Kidney (tissue), 14 donors: Measurements from ENCODE around the gene UGT1A1. TPM values are rescaled to one million over a fixed set of nuclear protein-coding genes. Genes with fewer than 3 reads are reported as not detected.
"Not testable (repeated sequence)": the region's sequence is repeated elsewhere in the genome, so short reads cannot be mapped to it uniquely, and the experiment has no call there.

Experiments used
- DNase-seq, 5 donors: peaks; one replicate each; pipeline ENCODE4 v3.0.0-alpha.2; 2013 to 2020
- FAIRE-seq: peaks from 2 replicates; lab custom pipeline; 2012; peaks lifted over from hg19 to GRCh38; lab: Jason Lieb, UNC
- H3K27ac ChIP-seq, 2 donors: one replicate each; pipeline ENCODE4 v1.7.0; 2013; ENCODE audit warnings: low read depth in 2 of 2, low read length in 2 of 2, inconsistent platforms in 1 of 2
- H3K27me3 ChIP-seq: one replicate; pipeline ENCODE4 v1.7.1; 2013; ENCODE audit warnings: low read length, inconsistent platforms; ENCODE audit not compliant: control insufficient read depth, insufficient read depth
- H3K36me3 ChIP-seq, 3 donors: one replicate each; pipeline versions ENCODE4 v1.7.0 to v1.7.1; 2013; ENCODE audit warnings: low read length in 3 of 3, control low read depth in 1 of 3, inconsistent platforms in 1 of 3; ENCODE audit not compliant: insufficient read depth in 3 of 3, control insufficient read depth in 2 of 3
- H3K4me1 ChIP-seq, 3 donors: one replicate each; pipeline versions ENCODE4 v1.7.0 to v1.7.1; 2013; ENCODE audit warnings: low read length in 3 of 3, inconsistent platforms in 1 of 3, low read depth in 1 of 3; ENCODE audit not compliant: control insufficient read depth in 2 of 3, insufficient read depth in 2 of 3
- H3K4me3 ChIP-seq, 3 donors: one replicate each; pipeline versions ENCODE4 v1.7.0 to v1.8.1; 2013; ENCODE audit warnings: low read length in 3 of 3, control low read depth in 1 of 3, inconsistent platforms in 1 of 3
- H3K9ac ChIP-seq, 3 donors: one replicate each; pipeline versions ENCODE4 v1.7.0 to v1.7.1; 2013; ENCODE audit warnings: low read length in 3 of 3, control low read depth in 1 of 3, inconsistent platforms in 1 of 3
- H3K9me3 ChIP-seq, 3 donors: one replicate each; pipeline versions ENCODE4 v1.7.0 to v1.7.1; 2013; ENCODE audit warnings: low read length in 3 of 3, control low read depth in 1 of 3, inconsistent platforms in 1 of 3; ENCODE audit not compliant: control insufficient read depth in 2 of 3, insufficient read depth in 1 of 3
- intact Hi-C: fragments of 100-400 bp; cut with DNase I; formaldehyde crosslinking; loops from one replicate; pipeline ENCODE4 v1.11.1; 2022
- polyA plus RNA-seq: library from polyadenylated mRNA; stranded (reverse); fragments of 350-450 nt; fragmentation: Illumina TruSeq; extraction: RNeasy Lipid Tissue Mini Kit (QIAGEN cat#74804); gene quantifications from one replicate; pipeline ENCODE4 v1.2.3, GENCODE V29; 2014; ENCODE audit warnings: low read depth, low replicate concordance; ENCODE audit not compliant: insufficient read depth
- total RNA-seq: library from RNA; stranded (reverse); fragmentation: NEBNext Ultra II Directional; extraction: Animal tissue kit (Norgen Biotek cat#: 25700); gene quantifications from one replicate; pipeline ENCODE4 v1.2.1, GENCODE V29; 2021
- TF ChIP-seq, protein P1 (sequence below): IDR thresholded peaks from 3 replicates; pipeline ENCODE4 v1.5.1; 2012; ENCODE audit warnings: mild to moderate bottlenecking, moderate library complexity, borderline replicate concordance; ENCODE audit not compliant: insufficient read depth; ENCODE audit errors: extremely low read depth
- donor health status: control.
- donor health status: control.
- donor health status: control.
- donor health status: control.
- donor health status: control.
- donor health status: DM: yes; HTN: yes; CAD: no.
- donor health status: Normal renal cell carcinoma (clear cell type).

UGT1A1 gene
- total and polyA plus RNA-seq, 2 donors from 2014 or later: 1.4 to 3.6 TPM

DNA sequence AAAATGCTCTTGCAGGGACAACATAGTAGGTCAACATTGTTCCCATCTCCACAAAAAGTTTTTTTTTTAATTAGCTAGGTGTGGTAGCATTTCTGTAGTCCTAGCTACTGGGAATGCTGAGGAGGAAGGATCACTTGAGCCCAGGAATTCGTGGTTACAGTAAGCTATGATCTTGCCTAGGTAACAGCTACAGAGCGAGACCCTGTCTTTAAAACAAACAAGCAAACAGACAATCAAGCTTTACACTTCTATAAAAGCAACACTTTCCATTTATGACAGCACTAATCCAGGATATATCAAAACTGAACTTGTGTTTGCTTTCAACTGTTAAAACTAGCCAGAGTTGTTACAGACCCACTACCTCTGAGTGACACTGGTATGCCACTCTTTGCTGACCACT is 19.2 kb upstream of the UGT1A1 start:
- Histone ChIP-seq H3K4me1 (peaks cover 0 to 6% (median 5%) of the 10 kb centered on the region in 3 donors), H3K4me3 (no peak overlapping the region), H3K9ac (no peak overlapping the region), H3K27me3 (no peaks in the 10 kb centered on the region), H3K27ac (no peak overlapping the region), H3K36me3 (peaks cover 0 to 3% (median 0%) of the 10 kb centered on the region in 3 donors), H3K9me3 (no peaks in the 10 kb centered on the region)
- DNase-seq (no peak), FAIRE-seq (no peak)
- intact Hi-C loops: no loop called here
- TF ChIP-seq, protein P1, sequence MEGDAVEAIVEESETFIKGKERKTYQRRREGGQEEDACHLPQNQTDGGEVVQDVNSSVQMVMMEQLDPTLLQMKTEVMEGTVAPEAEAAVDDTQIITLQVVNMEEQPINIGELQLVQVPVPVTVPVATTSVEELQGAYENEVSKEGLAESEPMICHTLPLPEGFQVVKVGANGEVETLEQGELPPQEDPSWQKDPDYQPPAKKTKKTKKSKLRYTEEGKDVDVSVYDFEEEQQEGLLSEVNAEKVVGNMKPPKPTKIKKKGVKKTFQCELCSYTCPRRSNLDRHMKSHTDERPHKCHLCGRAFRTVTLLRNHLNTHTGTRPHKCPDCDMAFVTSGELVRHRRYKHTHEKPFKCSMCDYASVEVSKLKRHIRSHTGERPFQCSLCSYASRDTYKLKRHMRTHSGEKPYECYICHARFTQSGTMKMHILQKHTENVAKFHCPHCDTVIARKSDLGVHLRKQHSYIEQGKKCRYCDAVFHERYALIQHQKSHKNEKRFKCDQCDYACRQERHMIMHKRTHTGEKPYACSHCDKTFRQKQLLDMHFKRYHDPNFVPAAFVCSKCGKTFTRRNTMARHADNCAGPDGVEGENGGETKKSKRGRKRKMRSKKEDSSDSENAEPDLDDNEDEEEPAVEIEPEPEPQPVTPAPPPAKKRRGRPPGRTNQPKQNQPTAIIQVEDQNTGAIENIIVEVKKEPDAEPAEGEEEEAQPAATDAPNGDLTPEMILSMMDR: no peak

DNA sequence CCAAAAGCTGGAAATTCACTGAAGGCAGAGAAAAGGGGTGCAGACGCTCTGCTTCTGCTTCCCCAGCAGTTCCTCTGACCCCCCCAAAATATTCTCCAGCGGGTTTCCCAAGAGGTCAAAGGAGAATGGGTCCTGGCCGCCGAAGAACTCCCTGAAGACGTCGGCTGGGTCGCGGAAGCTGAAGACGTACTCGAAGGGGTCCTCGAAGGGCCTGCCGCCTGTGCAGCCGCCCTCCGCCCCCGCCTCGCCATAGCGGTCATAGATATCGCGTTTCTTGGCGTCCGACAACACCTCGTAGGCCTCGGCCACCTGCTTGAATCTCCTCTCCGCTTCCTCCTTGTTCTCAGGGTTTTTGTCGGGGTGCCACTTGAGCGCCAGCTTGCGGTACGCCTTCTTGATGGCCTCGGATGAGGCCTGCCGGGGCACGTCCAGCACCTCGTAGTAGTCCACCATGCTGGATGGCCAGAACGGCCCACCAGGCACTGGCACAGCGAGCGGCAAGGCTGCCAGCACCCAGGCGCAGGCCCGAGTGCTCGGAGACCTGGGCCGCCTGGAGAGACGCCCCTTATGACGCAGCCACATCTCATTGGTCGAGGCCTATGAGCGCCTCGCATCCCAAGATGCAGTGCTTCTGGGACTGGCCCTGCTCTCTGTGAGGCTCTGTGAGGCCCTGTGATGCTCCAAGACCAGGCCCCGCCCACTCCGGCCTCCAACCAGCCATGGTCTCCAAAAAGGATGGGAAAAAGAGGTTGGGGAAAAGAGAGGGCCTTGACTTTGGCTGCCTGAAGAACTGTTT is 16.4 kb upstream of the UGT1A1 start:
- no peak for FAIRE-seq
- Histone ChIP-seq H3K9me3 (no peaks in the 10 kb centered on the region), H3K27me3 (no peaks in the 10 kb centered on the region), H3K36me3 (peaks cover 0 to 3% (median 0%) of the 10 kb centered on the region in 3 donors), H3K4me3 (no peak overlapping the region), H3K27ac (no peak overlapping the region), H3K9ac (no peak overlapping the region), H3K4me1 (peaks cover 0 to 12% (median 5%) of the 10 kb centered on the region in 3 donors)
- intact Hi-C loops: no loop called here
- TF ChIP-seq, protein P1: no peak
- DNase-seq: peak in 1 of 5 donors; percentile 71

- intact Hi-C loops: no loop called here
- no peaks in the 10 kb centered on the region for H3K27me3 ChIP-seq
- DNase-seq (no peak), FAIRE-seq (no peak)
- H3K36me3 ChIP-seq: peaks cover 0 to 3% (median 0%) of the 10 kb centered on the region in 3 donors
- no peak overlapping the region for H3K27ac ChIP-seq
- H3K9me3 ChIP-seq: no peaks in the 10 kb centered on the region
- H3K4me3 ChIP-seq: no peak overlapping the region
- no peak overlapping the region for H3K9ac ChIP-seq
- H3K4me1 ChIP-seq: peaks cover 0 to 12% (median 3%) of the 10 kb centered on the region in 3 donors
- TF ChIP-seq, protein P1: no peak
Measured at GRCh38 chr2:233745073-233745755, 14.9 kb upstream of the UGT1A1 start.

DNA sequence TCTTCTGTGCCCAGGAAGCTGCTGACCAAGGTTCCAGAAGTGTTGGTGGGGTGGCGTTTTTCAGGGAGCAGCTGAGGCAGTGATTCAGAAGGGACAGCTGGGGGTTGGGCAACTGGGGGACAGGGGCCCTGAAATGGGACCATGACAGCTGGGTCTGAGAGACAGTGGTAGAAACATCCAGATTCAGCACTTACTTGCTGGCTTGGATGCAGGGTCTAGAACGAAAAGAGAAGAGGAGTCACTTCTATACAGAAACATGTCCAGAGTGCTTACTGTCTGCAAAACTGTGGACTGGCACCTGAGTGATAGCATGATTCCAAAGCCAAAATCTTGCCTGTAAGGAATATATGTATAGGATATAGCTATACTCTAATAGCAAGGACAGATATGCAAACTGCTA is 14.2 kb upstream of the UGT1A1 start:
- H3K9me3 ChIP-seq, H3K27ac ChIP-seq, intact Hi-C loops, DNase-seq, H3K9ac ChIP-seq, H3K36me3 ChIP-seq, H3K4me3 ChIP-seq, FAIRE-seq, H3K27me3 ChIP-seq: not testable (repeated sequence)
- peaks cover 0 to 12% (median 3%) of the 10 kb centered on the region in 3 donors for H3K4me1 ChIP-seq
